Measurements from ENCODE around the gene PRDM16. TPM values are rescaled to one million over a fixed set of nuclear protein-coding genes. Genes with fewer than 3 reads are reported as not detected.

PRDM16 gene
- total RNA-seq, 1 donor from 2014 or later: 17.7 TPM

- intact Hi-C loops (cut with micrococcal nuclease): no loop called here
- no peak for ATAC-seq
- no peak for DNase-seq
These were observed 3.6 kb upstream of the PRDM16 start for GRCh38 chr1:3065396-3065795.

- ATAC-seq (no peak), DNase-seq (no peak)
- intact Hi-C loops (cut with micrococcal nuclease): no loop called here
These were observed 3.2 kb upstream of the PRDM16 start for GRCh38 chr1:3065797-3066196.

- ATAC-seq: peak; percentile 75
These were observed 2.7 kb upstream of the PRDM16 start for GRCh38 chr1:3066250-3066711.

GRCh38 chr1:3066826-3067225, 2.2 kb upstream of the PRDM16 start:
- intact Hi-C loops (cut with micrococcal nuclease): no loop called here
- DNase-seq (peak; percentile 38), ATAC-seq (peak; percentile 1)

More at GRCh38 chr1:3066250-3066711, 2.7 kb upstream of the PRDM16 start:
- DNase-seq: peak; percentile 81
- intact Hi-C loops (cut with micrococcal nuclease): no loop called here

GRCh38 chr1:3067301-3067670, 1.7 kb upstream of the PRDM16 start:
- ATAC-seq (no peak), DNase-seq (peak; percentile 33)
- intact Hi-C loops (cut with micrococcal nuclease): no loop called here

GRCh38 chr1:3067671-3068563, 1.1 kb upstream of the PRDM16 start:
- intact Hi-C loops (cut with micrococcal nuclease): no loop called here
- DNase-seq: no peak
- ATAC-seq: peak; percentile 1

- ATAC-seq (peak; percentile 37), DNase-seq (peak; percentile 67)
- intact Hi-C loops (cut with micrococcal nuclease): no loop called here
These were observed 697 bp downstream of the PRDM16 start for GRCh38 chr1:3069491-3070308.

- DNase-seq (no peak), ATAC-seq (no peak)
- intact Hi-C loops (cut with micrococcal nuclease): no loop called here
These were observed 1.3 kb downstream of the PRDM16 start for GRCh38 chr1:3070309-3070643.

- DNase-seq (peak; percentile 48), ATAC-seq (no peak)
- intact Hi-C loops (cut with micrococcal nuclease): no loop called here
These were observed 1.9 kb downstream of the PRDM16 start for GRCh38 chr1:3070644-3071564.

GRCh38 chr1:3071565-3072390, 2.8 kb downstream of the PRDM16 start:
- ATAC-seq (no peak), DNase-seq (peak; percentile 47)
- intact Hi-C loops (cut with micrococcal nuclease): no loop called here

GRCh38 chr1:3072391-3073185, 3.6 kb downstream of the PRDM16 start:
- DNase-seq: peak; percentile 47
- intact Hi-C loops (cut with micrococcal nuclease): no loop called here
- ATAC-seq: peak; percentile 5

GRCh38 chr1:3073186-3073488, 4.1 kb downstream of the PRDM16 start:
- intact Hi-C loops (cut with micrococcal nuclease): no loop called here

GRCh38 chr1:3073489-3074296, 4.7 kb downstream of the PRDM16 start:
- DNase-seq (peak; percentile 36), ATAC-seq (peak; percentile 1)
- intact Hi-C loops (cut with micrococcal nuclease): no loop called here

More at GRCh38 chr1:3073186-3073488, 4.1 kb downstream of the PRDM16 start:
- DNase-seq: no peak
- ATAC-seq: no peak

- ATAC-seq: peak; percentile 22
- DNase-seq: peak; percentile 55
- intact Hi-C loops (cut with micrococcal nuclease): no loop called here
These were observed 5.3 kb downstream of the PRDM16 start for GRCh38 chr1:3074297-3074741.

- intact Hi-C loops (cut with micrococcal nuclease): no loop called here
- DNase-seq (no peak), ATAC-seq (peak; percentile 33)
These were observed 5.8 kb downstream of the PRDM16 start for GRCh38 chr1:3074800-3075199.

- no peak for ATAC-seq
- intact Hi-C loops (cut with micrococcal nuclease): no loop called here
- DNase-seq: no peak
These were observed 6.8 kb downstream of the PRDM16 start for GRCh38 chr1:3075666-3076362.

Measured in left ventricle myocardium superior (tissue), 1 donor.